Fibroblast of skin of right quadriceps (primary cell): ENCODE results near the gene UBD.

Source experiments
- DNase-seq: peaks from one replicate; pipeline ENCODE4 v3.0.0-alpha.2; 2013

UBD gene

GRCh38 chr6:29559524-29560287 lies at the start of gene UBD:
TSS of gene UBD (minus strand) at chr6:29559732. CDS start at chr6:29559701, 31 bp downstream.
- DNase-seq: no peak

GRCh38 chr6:29608131-29608530 lies 48.6 kb upstream of the UBD start:
- no peak for DNase-seq

GRCh38 chr6:29603930-29604329 lies 44.4 kb upstream of the UBD start:
- no peak for DNase-seq

DNA sequence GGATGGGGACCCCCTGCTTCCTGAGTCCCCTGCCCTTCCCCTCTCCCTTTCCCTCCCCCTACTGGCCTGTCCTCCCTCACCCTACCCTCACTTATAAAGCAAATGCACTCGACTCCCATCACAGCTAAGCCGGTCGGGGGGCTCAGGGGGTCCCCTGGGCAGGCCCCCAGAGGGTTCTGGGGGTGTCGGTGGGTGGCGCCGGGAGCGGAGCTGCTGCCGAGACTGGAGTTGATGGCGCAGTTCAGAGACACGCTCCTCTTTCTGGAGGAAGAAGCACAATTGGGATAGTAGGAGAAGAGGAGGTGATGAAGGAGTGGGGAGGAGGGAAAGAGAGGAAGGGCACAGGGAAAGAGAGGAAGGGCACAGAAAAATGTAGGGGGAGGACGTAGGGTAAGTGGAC lies 43.9 kb upstream of the UBD start:
- DNase-seq: no peak

DNA sequence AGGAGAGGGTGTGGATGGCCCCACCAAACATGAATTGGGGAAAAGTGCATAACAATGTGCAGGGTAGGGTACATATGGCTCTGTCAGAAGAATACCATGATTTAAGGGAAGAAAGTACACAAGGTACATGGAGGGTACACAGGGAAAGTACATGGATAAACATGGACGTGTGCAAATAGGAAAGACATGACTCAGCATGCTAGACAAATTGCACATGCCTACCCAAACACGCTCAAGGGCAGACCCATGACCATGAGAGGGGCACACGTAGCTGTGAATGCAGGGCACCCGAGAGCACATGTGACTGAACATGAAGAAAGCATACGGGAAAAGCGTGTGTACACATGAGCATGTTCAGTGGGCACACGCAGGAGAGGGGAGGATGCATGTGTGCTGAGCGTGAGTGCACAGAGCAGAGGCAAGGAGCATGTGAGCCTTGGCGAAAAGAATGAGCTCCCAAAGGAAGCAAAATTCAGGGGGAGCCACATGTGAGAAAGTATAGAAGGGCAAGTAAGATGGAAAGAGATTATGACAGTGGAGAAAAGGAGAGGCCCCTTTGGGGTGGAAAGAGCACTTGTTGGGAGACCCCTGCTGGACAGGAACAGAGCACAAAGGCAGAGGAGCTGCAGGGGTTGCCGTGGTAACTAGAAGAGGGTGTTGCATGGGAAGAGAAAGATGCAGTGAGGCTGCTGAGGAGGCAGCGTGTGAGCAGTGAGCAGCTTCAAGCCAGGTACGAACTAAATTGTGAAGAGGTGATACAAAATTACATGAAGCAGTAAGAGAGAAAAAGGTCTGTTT lies 43.2 kb upstream of the UBD start:
- DNase-seq: peak; percentile 18

- no peak for DNase-seq
Observed at GRCh38 chr6:29598172-29598747, 38.7 kb upstream of the UBD start.

DNA sequence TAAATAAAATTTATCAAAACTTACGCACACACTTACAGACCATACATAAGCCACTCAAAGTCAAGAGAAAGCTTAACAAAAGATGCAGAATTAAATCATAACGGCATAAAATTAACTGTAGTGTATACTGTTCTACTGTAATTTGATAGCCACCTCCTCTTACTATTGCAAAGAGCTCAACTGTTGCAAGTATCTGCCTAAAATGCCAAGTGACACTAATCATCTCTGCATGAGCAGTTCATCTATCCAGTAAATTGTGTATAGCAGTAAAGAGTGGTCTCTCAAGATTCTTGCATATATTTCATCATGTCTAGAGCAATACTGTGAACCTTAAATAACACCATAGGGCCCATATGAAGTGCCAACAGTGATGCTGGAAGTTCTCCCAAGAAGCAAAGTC lies 37.7 kb upstream of the UBD start:
- DNase-seq: peak; percentile 36

DNA sequence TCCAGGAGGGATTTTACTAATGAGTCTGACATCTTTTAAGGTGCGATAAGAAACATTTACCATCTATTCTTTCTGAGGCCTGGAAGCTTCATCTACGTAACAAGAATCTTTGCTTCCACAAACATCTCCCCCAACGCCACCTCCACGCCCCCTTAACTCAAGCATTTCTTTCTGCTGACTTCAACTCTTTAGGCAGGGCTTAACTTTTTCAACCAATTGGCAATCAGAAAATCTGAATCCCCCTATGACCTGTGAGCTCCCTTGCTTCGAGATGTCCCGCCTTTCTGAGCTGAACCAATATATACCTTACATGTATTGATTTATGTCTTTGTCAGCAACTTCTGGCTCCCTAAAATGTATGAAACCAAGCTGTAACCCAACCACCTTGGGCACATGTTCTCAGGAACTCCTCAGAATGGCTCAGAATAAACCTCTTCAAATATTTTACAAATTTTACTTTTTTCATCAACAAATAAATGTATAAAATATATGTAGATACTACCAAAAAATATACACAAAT lies 36.9 kb upstream of the UBD start:
- no peak for DNase-seq

GRCh38 chr6:29593199-29593855 lies 33.8 kb upstream of the UBD start:
- DNase-seq: no peak

- DNase-seq: no peak
Observed at GRCh38 chr6:29591677-29592076, 32.1 kb upstream of the UBD start.

- DNase-seq: no peak
Observed at GRCh38 chr6:29590218-29590808, 30.8 kb upstream of the UBD start.

DNA sequence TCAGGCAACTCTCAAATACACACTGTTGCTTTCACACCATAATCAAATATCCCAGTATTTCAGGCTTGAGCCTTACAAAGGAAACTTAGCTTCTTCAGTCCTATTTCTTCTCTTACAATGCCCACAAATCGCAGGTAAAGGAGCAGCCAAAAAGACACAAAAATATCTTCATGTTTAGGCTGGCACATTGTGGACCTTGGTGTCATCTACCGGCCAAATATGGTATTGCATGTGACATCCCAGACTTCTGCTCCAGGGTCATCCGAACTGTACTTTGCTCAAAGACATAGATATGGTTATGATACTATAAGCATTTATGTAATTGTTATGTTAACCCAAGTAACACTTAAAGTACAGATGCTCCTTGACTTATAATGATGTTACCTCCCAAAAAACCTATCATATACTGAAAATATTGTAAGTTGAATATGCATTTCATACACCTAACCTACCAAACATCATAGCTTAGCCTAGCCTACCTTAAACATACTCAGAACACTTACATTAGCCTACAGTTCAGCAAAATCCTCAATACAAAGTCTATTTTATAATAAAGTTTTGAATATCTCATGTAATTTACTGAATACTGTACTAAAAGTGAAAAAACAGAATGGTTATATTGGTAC lies 30.0 kb upstream of the UBD start:
- peak; percentile 27 for DNase-seq

GRCh38 chr6:29584821-29585220 lies 25.3 kb upstream of the UBD start, which contains the start of gene OR2H2:
TSS of gene OR2H2 (plus strand) at chr6:29585121. CDS start at chr6:29587945, 2,824 bp downstream.
- DNase-seq: no peak

- no peak for DNase-seq
Observed at GRCh38 chr6:29577544-29577943, 18.0 kb upstream of the UBD start.

- no peak for DNase-seq
Observed at GRCh38 chr6:29576056-29576455, 16.5 kb upstream of the UBD start.

- no peak for DNase-seq
Observed at GRCh38 chr6:29567991-29568390, 8.5 kb upstream of the UBD start.

- no peak for DNase-seq
Observed at GRCh38 chr6:29567541-29567940, 8.0 kb upstream of the UBD start.

DNA sequence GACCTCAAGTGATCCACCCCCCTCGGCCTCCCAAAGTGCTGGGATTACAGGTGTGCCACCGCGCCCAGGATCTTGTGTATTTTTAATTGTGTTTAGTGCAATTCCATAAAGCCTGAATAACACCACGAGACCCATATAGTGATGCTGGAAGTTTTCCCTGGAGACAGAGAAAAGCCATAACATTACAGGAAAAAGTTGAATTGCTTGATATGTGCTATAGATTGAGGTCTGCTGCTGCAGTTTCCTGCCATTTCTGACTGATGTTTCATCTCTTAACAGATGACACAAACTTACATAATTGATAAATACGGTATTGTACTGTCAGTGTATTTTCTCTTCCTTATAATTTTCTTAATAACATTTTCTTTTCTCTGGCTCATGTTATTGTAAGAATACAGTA lies 7.3 kb upstream of the UBD start:
- DNase-seq: no peak

- no peak for DNase-seq
Observed at GRCh38 chr6:29564875-29565274, 5.3 kb upstream of the UBD start.

DNA sequence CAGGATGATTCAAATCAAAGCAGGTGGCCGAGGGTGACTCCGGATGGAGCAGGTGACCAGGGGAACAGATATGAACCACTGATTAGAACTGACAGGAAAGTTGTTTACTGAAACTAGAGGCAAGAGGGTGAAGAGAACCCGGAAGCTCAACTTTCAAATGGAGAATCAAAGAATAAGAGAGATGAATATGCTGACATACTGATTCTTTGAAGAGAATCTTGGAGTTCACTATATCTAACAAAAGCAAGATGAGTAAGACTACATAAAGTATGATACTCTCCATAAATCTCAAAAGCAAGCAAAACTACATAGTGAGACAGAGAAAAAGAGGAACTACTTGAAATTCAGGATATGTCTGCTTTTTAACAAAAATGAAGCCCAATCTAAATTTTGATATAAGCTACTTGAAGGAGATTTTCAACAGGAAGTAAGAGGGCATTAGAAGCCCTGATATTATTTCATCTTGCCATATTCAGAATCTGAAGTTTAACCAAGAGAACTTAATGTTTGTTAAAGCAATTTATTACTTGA lies 4.0 kb upstream of the UBD start:
- DNase-seq: no peak

GRCh38 chr6:29561606-29562181 lies 2.2 kb upstream of the UBD start:
- no peak for DNase-seq

GRCh38 chr6:29561091-29561490 lies 1.6 kb upstream of the UBD start:
- no peak for DNase-seq
